ENCODE results near the gene EFCAB14.
"Not testable (repeated sequence)": the region's sequence is repeated elsewhere in the genome, so short reads cannot be mapped to it uniquely, and the experiment has no call there.

The EFCAB14 gene

DNA sequence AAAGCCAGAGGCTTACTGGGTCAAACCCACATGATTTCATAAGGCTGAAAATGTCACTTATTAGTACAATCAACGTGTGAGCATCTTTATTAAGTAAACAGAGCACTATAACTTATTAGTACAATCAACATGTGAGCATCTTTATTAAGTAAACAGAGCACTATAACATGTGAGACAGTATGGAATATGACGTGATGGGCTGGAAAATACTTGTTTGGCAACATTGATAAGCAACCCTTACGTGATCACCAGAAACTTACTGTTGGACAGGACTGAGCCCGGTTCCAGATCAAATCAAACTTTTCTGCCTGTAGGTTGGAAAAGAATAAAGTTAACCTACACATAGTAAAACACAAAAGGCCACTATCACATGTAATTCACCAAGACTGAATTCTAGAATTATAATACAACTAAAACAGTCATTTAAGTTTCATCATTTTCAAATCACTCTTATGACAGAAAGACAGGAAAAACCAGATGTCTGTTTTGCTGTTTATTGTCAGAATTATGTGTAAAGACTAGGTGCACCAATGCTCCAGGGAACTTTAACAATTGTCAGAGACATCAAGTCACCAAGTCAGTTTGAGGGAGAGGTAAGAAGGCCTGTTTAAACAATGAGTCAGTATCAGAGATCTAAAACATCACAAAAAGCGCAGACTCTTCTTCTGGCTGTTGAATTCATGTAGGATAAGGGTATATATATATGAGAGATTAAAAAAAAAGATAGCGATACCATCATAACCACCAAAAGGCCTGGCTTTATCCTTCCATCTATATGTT is 66.4 kb downstream of the EFCAB14 start:
- DNase-seq: no peak

DNA sequence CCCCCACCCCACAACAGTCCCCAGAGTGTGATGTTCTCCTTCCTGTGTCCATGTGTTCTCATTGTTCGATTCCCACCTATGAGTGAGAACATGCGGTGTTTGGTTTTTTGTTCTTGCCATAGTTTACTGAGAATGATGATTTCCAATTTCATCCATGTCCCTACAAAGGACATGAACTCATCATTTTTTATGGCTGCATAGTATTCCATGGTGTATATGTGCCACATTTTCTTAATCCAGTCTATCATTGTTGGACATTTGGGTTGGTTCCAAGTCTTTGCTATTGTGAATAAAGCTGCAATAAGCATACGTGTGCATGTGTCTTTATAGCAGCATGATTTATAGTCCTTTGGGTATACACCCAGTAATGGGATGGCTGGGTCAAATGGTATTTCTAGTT is 67.8 kb downstream of the EFCAB14 start:
- not testable (repeated sequence) for DNase-seq

DNA sequence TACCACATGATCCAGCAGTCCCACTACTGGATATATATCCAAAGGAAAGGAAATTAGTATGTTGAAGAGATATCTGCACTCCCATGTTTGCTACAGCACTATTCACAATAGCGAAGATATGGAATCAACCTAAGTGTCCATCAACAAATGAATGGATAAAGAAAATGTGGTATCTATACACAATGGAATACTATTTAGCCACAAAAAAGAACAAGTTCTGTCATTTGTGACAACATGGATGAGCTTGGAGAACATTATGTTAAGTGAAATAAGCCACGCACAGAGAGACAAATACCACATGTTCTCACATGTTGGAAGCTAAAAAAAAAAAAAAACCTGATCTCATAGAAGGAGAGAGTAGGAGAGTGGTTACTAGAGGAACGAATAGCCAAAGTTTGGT is 68.4 kb downstream of the EFCAB14 start:
- no peak for DNase-seq

DNA sequence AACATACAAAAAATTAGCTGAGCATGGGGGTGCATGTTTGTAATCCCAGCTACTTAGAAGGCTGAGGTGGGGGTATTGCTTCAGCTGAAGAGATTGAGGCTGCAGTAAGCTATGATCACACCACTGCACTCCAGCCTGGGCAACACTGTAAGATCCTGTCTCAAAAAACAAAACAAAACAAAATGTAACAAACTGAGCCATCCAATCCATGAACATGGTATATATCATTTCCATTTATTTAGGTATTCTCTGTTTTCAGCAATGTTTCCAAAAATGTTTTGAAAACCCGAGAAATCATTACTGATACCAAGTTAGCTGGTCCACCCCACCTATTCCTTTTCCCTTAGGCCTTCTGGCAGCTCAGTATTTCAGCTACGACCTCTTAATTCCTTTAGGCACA is 69.2 kb downstream of the EFCAB14 start:
- DNase-seq: no peak

DNA sequence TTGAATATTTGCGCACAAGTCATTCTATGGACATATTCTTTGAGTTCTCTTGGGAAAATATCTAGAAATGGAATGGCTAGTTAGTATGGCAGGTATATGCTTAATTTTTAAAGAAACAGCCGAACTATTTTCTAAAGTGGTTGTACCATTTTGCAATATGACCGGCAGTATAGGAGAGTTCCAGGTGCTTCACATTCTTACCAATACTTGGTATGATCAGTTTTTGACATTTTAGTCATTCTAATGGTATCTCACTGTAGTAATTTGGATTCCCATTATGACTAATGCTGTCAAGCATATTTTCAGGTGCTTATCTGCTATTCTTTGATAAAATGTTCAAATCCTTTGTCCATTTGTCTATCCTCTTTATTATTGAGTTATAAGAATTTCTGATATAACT is 71.3 kb downstream of the EFCAB14 start:
- no peak for DNase-seq

DNA sequence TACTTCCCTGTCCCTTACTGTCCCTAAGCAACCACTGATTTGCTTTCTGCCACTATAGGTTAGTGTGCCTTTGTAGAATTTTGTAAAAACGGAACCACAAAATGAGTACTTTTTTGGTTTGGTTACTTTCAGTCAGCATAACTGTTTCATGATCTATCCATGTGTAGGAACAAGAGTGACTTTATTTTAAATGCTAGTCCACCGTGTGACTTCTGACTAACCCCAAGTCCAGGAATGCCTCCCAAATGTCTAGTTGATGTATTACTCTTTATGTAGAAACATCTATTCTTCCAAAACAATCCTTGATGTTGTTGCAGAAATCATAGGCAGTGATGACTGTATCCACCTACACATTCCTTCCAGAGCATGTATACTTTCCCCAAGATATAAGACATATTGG is 72.1 kb downstream of the EFCAB14 start:
- DNase-seq: no peak

DNA sequence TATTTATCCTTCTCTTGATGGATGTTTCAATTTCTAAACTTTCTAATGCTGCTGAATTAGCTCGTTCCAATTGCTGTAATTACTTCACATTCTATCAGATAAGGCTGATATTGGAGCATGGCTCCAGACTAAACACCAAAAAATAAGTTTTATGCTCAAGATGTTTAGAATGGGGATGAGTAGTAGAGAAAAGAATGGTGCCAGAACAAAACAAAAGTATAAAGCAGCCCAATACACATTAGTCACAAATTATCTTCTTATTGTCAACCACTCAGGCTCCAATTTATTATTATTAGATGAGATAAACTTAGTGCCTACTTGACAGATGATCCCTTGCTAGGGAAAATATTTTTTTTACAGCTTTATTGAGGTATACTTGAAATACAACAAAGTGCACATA is 72.6 kb downstream of the EFCAB14 start:
- no peak for DNase-seq

DNA sequence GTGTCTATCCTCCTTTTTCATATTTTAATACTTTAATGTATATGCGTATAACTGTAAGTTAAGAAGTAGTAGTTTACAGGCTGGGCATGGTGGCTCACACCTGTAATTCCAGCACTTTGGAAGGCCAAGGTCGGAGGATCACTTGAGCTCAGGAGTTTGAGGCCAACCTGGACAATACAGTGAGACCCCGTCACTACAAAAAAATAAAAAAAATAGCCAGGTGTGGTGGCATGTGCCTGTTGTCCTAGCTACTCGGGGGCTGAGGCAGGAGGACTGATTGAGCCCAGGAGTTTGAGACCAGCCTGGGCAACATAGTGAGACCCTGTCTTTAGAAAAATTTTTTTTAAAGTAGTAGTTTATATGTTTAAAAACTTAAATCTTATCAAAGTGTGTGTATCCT is 73.1 kb downstream of the EFCAB14 start:
- DNase-seq: no peak

DNA sequence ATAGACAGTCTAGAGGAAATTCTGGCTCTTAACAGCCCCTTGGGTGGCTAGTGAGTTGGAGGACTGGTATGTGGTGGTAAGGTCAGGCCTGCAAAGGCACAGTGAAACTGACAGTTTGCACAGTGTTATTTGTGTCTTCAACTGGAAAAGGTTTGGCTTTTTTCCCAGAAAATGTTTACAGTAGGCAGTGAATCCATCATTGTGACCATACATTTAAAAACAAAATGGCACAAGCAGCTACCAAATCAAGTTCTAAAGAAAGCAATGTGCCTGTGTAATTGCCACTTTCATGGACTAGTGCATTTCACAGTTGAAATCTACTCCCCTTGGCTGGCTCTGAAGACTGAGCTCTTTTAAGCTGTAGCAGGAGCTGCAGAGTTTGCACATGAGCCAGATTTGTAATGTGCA is 75.5 kb downstream of the EFCAB14 start:
- no peak for DNase-seq

DNA sequence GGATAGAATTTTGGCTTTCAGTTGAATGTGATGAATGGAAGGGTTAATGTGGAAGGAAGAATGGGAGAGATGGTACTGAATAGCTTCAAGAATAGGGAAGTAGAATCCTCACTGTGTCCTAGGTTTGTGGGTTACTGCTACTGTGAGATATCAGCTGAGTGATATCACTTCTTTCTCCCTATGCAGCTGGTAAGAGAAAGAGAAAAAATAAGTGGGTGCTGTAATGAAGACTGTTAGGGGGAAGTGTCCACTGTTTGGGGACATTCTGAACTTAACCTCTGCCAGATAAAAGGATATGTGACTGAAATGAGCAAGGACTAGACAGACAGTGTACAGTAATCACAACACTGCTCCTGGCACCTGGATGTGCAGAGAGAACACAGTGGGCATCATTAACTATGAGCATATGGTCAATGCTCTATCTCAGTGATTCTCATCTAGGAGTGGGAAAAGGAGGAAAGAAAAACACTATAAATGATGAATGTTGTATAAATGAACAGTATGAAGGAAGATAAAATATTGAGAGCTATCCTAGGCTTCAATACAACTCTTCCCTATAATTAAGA is 76.7 kb downstream of the EFCAB14 start:
- DNase-seq: no peak

DNA sequence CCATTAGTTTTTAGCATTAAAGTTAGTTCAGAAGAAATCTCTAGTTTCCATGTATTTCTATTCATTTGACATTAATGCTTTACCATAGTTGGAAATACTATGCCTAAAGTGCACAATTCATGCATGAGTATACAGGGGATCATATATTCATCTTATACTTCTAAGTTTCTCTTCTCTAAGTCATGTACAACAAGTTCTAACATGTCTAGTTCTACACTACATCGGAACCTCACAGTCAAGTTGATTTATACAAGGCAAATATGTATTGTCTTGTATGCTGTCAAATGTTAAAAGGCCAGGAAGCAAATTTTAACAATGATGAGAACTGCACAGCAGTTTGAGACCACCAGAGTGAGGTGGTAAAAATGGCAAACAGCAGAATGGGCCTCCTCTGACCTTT is 79.4 kb downstream of the EFCAB14 start:
- no peak for DNase-seq

DNA sequence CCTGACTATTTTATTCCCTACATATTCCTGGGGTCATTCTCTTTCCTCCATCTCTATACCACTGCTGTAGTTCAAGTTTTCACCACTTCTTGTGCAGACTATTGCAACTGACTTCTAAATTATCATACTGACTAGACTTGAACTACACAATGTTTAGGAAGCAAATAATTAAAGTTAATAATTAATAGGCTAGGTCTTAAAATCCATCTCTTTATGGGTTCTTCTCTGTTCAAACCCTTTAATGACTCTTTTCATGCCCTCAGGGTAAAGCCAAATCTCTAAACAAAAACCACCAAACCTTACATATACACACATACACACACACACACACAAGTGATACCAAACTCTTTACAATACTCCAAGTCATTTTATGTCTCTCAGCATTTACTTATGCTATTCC is 80.0 kb downstream of the EFCAB14 start:
- no peak for DNase-seq

DNA sequence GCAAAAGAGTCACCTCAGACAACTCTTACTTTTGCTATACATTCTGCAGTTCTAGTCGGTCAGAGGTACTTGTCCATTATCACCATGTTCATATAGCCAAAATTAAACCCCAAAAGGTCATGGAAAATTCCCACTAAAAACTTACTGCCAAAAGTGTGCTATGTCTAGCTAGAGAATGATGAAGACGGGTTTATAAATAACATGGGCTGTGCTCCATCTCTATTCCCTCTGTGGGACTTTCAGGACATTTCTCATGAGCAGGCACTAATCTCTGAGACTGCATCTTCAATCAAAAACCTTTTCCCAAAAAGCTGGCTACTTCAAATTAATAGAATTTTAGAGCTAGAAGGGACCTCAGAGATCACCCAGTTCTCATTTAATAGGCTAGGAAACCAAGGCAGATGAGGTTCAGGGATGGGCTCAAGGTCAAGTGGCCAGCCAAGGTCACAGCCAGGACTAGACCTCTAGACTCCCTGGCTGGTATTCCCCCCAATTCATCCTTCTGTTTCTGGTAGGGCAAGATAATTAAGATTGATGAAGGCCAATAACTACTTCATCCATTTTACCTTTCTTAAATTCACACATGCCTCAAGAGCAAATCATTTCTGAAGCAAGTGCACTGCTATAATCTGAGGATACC is 81.3 kb downstream of the EFCAB14 start:
- no peak for DNase-seq

DNA sequence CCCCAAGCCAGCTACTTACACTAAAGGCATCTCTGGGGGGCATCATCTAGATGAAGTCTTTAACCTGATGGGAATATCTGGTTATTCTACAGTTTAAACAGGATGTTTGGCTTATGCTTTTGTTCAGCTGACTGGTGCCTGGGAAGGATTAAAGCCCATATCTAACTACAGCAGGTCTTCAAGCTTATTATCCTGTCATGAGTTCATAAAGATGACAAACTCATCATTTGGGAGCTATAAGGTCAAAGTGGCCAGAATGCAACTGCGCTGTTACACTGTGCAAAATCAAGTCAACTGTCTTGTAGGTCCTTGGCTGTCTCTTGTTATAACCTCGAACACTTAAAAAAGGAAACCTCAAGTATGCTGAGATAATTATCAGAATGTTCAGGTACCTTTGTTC is 83.7 kb downstream of the EFCAB14 start:
- no peak for DNase-seq

DNA sequence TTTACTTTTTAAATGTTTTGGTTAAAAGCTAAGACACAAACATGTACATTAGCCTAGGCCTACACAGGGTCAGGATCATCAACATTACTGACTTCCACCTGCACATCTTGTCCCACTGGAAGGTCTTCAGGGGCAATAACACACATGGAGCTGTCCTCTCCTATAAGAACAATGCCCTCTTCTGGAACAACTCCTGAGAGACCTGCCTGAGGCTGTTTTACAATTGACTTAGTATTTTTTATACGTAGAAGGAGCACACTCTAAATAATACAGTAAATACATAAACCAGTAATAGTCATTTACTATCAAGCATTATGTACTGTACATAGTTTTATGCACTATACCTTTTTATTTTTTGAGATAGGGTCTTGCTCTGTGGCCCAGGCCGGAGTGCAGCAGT is 88.2 kb downstream of the EFCAB14 start:
- DNase-seq: no peak

Measured in stimulated activated CD4-positive, alpha-beta T cell treated with anti-CD3 and anti-CD28 coated beads, Interleukin-2, amount 100 ng/mL, for 24 hours (primary cell).